NCI-H774 (cell line): ENCODE measurements around the gene C11orf21.

Experiments used
- DNase-seq: peaks from one replicate; lab custom pipeline; 2025; lab: John Stamatoyannopoulos, UW

C11orf21 gene

DNA sequence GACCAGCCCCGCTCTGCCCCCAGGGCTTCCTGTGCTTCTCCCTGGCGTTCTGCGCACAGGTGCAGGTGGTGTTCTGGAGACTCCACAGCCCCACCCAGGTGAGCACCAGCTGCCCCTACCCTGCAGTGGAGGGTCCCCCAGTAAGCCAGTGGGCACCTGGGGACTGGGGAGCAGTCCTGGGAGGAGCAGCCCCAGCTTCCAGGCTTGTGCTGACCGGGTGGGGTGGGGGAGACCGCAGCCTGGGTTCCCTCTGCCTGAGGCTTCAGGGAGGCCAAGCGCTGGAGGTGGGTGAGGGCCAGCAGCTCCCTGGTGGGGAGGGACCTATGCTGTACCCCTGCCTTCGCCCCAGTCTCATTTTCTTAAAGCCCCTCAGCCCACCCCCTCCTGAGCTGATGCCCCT lies 7.0 kb upstream of the C11orf21 start:
- DNase-seq = no peak

DNA sequence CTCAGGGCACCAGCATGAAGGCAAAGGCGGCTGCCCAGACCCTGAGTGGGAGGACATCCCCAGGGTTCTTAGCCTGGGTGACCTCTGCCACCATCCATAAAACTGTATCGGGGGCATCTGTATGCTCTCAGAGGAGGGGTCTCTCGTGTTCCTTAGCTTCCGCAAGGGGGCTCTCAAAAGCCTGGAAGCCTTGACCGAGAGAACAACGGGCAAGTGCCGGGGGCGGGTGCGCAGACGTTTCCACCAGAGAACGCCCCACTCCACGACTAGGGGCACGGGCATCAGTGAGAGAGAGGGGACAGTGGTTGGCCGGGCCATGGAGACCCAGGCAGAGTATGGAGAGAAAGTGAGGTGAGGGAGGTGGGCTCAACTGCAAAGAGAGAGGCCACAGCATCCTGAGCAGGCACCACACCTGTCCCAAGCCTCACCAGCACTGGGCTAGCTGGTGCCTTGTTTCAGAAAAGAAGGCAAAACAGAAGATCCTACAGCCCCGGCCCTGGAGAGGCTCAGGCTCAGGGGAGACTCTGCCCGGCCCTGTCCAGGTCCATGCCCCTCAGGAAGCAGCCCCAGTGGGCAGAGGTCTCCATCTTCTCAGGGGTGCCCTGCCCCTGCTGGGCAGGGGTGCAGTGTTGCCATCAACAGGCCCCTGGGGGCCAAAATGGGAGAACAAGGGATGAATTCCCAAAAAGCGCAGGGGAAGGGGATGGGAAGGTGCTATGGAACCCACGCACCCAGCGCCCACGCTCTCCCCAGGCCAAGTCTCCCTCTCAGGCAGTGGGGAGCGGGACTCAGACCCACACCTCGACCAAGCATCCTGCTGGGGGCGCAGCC lies 6.0 kb upstream of the C11orf21 start:
- no peak for DNase-seq

DNA sequence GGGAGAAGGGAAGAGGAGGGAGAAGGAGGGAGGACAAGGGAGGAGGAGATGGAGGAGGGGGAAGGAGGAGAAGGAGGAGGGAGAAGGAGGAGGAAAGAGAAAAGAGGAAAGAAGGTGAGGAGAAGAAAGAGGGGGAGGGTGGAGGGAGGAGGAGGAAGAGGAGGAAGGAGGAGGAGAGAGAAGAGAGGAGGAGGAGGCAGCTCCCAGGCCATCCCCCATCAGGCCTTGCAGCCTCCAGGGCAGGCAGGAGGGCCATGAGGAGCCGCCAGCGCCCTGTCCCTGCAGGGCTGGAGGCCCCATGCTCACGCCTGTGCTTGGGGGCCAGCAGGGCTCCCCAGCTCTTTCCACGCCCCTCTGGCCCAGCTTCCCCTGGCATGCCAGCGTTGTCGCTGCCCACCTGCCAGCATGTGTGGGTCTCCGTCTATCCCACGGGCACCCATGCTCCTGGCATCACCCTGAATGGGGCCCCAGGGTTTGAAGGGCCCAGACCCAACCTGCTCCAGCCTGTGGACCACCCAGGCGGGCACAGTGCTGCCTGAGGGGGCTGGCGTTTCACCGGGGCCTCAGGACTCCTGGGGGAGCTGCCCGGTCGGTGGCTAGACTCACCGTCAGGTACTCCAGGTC lies 5.3 kb upstream of the C11orf21 start:
- DNase-seq = no peak

DNA sequence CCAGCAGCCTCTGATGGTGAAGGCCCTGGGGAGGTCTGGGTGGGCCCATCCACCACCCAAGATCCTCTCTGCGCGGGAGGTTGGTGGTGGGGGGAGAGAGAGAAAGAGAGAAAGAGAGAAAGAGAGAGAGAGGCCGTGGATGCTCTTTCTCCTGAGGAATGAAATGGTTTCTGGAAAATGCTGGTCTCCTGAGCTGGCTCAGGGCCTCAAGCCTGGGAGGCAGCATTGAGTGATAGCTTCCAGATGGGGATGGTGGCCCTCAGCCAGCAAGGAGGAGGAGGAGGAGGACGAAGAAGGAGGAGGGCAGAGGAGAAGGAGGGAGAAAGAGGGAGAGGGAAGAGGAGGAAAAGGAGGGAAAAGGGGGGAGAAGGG lies 4.7 kb upstream of the C11orf21 start:
- DNase-seq = no peak

DNA sequence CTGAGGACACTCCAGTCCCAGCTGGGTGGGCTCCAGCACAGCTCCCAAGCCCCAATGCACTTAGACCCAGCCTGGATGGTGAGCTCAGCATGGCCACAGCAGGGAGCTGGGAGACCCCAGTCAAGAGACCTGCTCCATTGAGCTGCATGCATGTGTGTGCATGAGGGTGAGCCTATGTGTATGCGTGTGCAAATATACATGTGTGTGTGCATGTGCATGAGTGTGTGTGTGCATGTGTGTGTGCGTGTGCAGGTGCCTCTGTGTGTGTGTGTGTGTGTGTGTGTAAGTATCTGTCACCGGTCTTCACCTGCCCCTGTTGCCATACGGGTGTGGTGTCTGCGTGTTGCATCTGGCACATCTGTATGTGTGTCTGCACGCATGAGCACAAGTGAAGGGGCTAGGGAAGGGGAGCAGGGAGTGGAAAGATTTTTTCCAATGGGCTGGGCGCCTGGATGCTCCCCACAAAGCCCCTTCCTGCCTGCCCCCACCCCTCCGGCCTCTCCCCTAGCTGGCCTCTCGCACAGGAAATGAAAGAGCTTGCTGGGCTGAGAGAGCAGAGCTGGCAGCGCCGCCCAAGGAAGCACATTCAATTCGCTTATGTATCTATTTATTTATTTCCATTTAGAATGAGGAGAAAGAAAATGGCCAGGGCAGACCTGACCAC lies 4.2 kb upstream of the C11orf21 start:
- DNase-seq = no peak

DNA sequence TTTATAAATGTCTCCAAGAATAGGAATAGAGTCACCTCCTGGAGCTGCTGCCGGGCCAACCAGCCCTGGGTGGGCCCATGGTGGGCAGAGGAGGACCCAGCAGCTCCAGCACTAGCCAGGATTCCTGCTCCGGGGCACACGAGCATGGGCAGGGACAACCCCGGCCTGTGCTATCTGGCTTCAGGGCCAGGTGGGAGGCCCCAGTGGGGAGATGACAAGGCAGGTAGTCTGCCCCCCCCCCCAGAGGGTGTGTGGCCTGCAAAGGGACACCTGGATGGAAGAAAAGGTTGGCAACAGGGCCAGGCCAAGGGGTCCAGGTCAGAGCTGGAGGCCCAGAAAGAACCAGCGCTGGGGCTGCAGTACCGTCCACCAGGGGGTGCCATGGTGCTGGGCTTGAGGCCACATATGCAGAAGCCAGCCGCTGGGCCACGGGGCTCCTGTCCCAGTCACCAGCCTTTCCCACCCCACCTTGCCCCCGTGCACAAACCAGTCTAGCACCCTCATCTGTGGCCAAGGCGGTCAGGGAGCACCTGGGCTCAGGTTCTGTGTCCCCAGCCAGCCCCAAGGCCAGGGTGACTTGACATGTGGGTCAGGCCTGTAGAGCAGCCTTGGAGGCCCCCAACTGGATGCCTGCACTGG lies 3.5 kb upstream of the C11orf21 start:
- DNase-seq = peak; percentile 10

DNA sequence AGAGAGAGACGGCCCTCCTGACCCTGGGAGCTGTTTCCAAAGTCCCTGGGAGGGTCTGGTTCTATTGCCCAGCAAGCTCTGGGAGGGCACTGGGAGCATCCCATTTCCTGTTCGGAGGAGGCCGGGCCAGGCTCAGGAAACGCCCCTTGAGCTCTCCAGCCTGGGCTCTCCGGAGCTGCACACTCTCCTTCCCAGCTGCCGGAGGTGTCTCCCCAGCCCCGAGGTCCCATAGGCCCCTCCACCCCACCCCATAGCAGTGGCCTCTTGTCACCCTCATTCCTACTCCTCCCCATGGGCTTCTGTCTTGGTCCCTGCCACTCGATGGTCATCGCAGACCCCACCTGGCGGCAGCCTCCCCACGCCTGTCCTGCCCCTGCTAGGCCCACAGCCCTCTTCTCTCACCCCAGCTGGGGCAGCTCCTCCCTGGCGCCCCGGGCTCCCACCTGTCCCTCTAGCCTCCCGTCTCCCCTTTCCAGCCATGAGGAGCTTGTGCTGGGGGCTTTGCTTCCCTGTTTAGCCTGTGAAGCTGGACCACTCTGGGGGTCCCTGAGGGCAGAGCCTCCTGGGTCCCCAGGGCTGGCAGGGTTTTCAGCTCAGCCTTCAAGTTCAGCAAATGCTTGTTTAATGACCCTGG lies 2.9 kb upstream of the C11orf21 start:
- no peak for DNase-seq

DNA sequence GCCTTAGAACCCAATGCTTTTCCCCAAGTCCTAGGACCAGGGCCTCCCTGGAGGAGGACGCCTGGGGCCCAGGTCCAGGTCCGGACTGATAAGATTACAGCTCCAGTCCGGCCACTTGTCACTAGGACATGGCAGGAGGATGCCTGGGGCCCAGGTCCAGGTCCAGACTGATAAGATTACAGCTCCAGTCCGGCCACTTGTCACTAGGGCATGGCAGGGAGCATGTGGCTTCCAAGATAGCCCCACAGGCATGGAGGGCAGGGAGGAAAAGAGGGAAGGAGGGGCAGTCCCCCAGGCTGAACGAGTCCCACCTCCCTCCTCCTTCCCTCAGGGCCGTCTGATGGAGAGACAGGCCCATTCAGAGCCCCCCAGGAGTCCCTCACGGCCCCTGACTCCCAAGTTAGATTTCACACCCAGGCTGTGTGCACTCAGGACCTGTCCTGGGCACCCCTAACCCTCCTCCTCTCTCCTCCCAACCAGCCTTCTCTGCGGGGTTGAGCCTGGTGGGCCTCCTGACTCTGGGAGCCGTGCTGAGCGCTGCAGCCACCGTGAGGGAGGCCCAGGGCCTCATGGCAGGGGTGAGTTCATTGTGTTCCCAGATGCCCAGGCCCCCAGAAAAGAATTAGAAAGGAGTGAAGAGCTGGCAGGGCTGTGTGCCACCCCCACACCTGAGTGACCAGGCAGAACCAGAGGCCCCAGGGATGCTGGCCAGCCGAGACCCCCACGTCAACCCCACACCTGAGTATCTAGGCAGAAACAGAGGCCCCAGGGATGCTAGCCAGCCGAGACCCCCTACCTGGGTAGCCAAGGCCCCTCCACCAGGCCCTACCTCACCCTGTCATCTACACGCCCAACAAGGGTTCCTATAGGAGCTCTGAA lies 2.1 kb upstream of the C11orf21 start:
- DNase-seq = no peak

DNA sequence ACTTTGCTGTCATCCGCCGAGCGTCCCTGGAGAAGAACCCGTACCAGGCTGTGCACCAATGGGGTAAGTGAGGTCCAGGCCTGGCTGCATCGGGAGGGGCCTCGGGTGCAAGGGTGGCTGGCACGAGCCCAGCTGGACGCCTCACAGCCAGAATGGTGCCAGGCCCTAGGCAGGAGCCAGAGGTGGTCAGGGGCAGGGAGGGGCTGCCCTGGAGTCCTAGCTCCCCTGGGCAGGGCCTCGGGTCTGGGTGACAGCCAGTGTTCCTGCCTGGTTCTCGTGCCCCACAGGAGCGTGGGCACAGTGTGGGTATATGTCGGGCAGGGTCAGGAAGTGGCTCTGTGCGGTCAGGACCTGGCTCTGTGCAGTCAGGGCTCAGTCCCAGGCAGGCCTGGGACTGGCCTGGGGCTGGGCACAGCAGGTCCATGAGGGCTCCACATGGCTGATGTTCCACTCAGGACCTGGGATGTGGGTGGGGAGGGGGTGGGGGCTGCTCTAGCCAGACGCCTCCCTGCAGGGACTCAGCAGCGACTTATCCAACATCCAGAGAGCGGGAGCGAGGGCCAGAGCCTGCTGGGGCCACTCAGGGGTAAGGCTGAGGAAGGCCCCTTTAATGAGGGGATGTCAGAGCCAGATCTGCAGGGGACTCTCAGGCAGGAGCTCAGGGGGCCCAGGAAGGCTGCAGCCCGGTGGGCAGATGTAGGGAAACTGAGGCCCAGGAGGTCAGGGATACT lies 1.3 kb upstream of the C11orf21 start:
- no peak for DNase-seq

DNA sequence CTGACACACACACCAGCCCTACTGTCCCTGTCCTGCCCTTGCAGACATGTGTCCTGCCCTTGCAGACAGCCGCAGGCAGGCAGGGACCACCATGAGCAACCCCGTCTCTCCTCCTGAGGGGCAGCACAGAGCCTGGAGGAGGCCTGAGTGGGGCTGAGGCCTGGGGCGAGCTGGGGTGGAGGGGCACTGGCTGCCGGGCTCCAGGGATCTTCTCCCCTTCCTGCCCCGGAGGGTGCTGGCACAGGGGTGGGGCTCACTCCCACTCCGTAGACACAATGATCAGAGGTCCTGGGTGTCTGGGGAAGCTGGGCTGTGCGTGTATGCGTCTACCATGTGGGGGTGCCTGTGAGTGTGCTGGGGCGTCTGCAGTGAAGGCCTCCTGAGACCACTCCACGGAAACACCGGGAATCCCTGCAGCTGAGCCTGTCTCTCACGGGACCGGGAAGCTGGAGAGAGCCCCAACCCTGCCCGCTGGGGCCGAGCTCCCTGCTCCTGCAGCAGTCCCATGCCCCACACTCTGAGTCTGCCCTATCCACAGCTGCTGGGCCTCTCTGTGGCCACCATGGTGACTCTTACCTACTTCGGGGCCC lies 683 bp upstream of the C11orf21 start:
- no peak for DNase-seq

DNA sequence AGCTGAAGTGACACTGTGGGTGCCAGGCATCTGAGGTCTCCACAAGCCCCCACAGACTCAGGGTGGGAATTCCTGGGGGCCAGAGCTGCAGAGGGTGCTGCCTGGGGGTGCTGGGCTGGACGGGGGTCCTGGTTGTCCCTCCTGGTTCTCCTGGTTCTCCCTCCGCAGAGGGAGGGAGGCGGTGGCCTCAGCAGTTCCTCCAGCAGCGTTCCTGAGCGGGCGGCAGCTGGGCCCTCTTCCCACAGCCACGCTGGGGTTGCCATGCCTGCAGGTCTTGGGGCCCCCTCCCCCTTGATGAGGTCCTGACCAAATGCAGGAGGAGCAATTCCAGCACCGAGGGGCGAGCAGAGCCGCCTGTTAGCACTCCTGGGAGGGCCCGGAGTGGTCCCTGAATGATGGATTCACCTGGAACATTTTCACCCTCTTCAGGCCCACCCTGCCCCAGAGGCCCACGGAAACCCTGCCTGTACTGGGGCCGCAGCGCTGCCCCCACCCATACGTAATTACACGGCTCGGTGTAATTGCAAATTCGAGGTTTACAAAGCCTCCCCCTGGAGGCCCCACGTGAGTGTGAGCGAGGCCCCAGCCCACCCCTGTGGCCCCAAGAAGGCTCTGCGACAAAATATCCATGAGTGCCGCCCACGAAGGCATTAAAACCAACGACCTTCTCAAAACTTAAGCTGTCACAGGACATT lies 635 bp downstream of the C11orf21 start:
- DNase-seq = no peak

DNA sequence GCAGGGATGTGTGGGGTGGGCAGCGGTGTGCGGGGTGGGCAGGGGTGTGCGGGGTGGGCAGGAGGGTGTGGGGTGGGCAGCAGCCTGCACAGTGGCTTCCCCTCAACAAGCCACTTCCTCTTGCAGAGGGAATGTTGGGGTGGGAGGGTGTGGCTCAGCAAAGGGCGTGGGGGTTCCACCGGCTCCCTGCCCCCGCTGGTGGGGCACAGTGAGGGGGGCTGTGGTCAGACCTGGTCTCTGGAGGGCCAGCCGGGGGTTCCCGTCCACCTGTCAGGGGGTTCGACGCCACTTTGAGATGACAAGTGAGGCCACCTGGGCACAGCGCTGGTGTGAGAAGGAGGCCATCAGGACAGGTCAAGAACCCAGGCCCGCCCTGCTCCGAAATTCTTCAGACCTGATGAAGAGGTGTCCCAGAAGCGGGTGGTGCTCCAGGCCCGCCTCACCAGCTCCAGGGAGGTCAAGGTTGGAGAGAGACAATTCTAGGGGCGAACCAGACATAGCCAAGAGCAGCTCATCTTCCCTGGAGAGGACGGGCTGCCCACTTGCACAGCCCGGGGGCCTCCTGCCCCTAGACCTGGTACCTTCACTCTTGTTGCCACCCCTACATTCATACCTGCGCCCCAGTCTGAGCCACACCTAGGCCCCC lies 1.3 kb downstream of the C11orf21 start:
- no peak for DNase-seq

DNA sequence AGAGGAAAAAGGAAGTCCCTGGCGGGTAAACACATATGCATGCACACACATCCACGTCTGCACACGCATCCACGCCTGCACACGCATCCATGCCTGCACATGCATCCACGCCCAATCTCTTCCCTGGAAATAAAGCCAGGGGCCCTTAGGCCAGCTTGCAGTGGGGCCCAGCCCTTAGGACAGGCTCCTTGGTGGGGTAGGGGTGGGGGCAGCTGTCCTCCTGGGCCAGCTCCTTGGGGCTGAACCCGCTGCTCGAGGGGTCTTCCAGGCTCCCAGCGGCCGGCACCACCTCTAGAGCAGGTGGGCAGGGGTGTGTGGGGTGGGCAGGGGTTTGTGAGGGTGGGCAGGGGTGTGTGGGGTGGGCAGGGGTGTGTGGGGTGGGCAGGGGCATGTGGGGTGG lies 1.9 kb downstream of the C11orf21 start:
- DNase-seq = no peak

DNA sequence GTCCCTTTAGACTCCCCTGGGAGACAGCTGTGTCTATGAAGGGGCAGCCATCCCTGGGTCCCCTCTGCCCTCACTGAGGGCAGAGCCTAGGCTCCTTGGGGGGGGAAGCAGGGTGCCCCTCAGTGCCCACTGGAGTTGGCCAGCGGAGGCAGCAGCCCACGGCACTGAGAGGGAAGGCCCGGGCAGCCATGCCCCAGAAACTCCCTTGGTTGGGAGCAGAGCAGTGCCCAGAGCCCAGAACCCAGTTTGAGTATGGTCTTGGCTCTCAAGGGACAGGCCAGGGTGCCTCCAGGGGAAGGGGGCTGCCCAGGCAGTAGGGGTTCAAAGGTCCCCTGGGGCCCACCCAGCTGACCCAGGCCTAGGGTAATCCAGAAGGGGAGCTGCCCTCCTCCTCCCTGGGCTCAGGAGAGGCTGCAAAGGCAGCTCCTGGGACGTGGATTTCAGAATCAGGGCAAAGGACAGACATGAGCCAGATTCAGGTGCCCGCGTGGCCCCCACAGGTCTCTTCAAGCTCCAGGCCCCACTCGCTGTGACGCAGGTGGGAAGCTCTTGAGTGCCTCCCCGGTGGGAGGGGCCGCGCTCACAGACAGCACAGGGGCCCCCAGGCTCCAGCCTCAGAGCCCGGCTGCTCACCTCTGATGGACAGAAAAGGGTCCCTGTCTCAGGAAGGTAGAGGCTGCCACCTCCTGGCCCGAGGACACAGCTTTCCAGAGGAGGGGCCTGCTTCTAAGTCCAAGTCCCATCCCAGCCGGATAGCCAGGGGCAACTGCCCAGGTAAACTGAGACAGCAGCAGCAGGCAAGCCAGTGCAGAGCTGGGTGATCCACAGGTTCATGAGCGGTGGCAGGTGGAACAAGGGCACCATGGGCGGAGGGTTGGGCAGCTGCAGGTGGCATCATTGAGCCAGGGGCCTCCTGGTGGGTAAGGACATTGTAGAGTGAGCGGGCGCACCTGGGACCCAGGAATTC lies 2.6 kb downstream of the C11orf21 start:
- peak; percentile 24 for DNase-seq

DNA sequence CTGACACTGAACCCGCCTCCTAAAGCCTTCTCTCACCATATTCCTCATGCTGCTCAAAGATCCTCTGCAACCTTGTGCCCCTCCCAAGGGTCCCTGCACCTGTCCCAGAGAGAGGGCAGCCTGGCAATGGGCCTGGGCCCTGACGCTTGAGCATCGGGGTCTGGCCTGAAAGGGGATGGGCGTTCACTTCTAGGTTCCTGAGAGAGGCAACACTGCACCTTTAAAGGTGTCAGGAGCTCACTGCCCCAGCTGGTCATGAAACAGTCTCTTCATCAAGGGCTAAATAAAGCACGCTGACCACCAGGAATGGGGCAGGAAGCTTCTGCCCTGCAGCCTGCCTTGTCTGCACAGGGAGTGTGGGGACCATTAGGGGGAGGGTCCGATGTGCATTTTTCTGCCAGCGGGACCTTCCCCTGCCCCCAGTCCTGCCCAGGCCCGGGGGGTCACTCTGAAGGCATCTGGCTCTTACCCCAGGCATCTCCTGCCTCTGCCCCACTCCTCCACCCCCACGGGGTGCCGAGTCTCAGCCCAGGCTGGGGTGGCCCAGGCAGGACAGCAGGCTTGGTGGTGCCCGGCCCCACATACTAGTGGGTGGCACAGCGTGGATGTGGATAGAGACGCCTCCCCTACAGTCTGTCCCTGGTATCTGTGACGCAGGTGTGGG lies 3.5 kb downstream of the C11orf21 start:
- DNase-seq = no peak

DNA sequence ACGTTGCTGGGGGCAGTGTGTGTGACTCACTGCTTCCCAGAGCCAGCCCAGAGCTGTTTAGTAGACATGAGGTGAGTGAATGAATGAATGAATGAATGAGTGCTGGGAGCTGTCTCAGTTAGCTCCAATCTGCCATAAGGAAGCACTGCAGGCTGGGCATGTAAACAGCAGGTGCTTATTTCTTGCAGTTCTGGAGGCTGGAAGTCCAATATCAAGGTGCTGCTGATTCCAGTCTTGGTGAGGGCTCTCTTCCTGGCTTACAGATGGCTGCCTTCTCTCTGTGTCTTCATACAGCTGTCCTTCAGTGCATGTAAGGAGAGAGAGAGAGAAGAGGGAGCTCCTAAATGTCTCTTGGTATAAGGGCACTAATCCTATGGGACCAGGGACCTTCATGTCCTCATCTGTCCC lies 4.1 kb downstream of the C11orf21 start:
- no peak for DNase-seq

DNA sequence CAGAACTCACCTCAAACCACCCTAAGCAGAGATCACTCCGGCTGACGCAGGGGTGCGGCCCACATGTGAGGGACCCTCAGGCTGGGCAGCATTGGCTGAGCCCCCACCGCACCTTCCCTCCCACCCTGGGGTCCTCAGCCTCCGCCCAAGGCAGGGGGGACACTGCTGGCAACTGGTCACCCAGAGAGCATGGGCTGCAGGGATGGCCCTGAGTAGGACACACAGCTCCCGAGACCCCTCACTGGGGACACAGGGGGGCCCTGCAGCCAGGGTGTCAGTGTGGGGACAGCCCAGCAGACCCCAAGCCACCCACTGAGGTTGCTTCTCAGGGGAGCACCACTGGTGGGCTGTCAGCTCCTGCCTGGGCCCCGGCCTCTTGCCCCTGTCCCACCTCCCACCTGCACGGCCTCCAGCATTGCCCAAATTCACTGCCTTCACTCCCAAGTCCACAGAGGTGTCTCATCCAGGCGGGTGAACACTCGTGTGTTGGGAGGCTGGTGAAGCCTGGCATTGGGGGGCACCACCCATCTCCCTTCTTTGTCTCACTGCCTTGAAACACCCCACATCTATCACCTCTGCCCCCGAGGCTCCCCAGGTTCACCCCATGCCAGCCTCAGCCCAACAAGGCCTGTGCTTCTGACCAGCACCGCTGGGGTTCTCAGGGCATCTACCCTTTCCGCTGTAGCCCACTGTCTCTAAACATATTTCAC lies 4.7 kb downstream of the C11orf21 start:
- DNase-seq = no peak
